ENCODE data around the gene TOP2B. TPM values are rescaled to one million over a fixed set of nuclear protein-coding genes. Genes with fewer than 3 reads are reported as not detected.

The TOP2B gene
- total and polyA plus RNA-seq, 7 experiments from 2014 or later = 66.6 to 190 (median 123) TPM

GRCh38 chr3:25706213-25706612 is 41.5 kb upstream of the TOP2B start:
- no peak overlapping the region for H3K4me3 ChIP-seq (ENCODE audit: low read length)
- CTCF ChIA-PET = no interaction called here
- POLR2A ChIA-PET = no interaction called here

GRCh38 chr3:25697553-25697952 is 32.8 kb upstream of the TOP2B start:
- no peak overlapping the region for H3K4me3 ChIP-seq (ENCODE audit: low read length)
- Mint-ChIP-seq H3K9me3 (peaks cover 0 to 4% (median 0%) of the 10 kb centered on the region in 11 donors), H3K27ac (no peak overlapping the region), H3K36me3 (no peaks in the 10 kb centered on the region), H3K4me3 (no peak overlapping the region), H3K27me3 (peaks cover under 1 to 8% (median 4%) of the 10 kb centered on the region in 5 donors), H3K4me1 (no peaks in the 10 kb centered on the region)
- no peaks in the 10 kb centered on the region for H3K9me3 ChIP-seq (ENCODE audit: control insufficient read depth in 2 of 3, low read length in 3 of 3)
- ATAC-seq (no peak), DNase-seq (no peak)
- no peaks in the 10 kb centered on the region for H3K4me1 ChIP-seq (ENCODE audit: control insufficient read depth in 2 of 2, insufficient read depth in 2 of 2, low read length in 2 of 2)
- intact Hi-C loops (cut with micrococcal nuclease) = no loop called here
- CTCF ChIA-PET = interaction anchor here (1.2 kb wide), 1 partner anchor 13 kb away, joined by 4 read pairs; no protein-coding TSS in a partner anchor
- no peak overlapping the region for H3K27ac ChIP-seq (ENCODE audit: low read depth, low read length)
- no peaks in the 10 kb centered on the region for H3K27me3 ChIP-seq (ENCODE audit: control insufficient read depth in 2 of 2, insufficient read depth in 2 of 2, low read length in 2 of 2)
- no peaks in the 10 kb centered on the region for H3K36me3 ChIP-seq (ENCODE audit: control insufficient read depth in 2 of 3, insufficient read depth in 3 of 3, low read length in 3 of 3)
- POLR2A ChIA-PET = interaction anchor here (0.9 kb wide), 1 partner anchor 31 kb away, joined by 4 read pairs; no protein-coding TSS in a partner anchor

More at GRCh38 chr3:25706213-25706612, 41.5 kb upstream of the TOP2B start:
- DNase-seq = no peak
- Histone ChIP-seq H3K27ac (ENCODE audit: low read depth, low read length) (no peak overlapping the region), H3K9me3 (ENCODE audit: control insufficient read depth in 2 of 3, low read length in 3 of 3) (no peaks in the 10 kb centered on the region), H3K36me3 (ENCODE audit: control insufficient read depth in 2 of 3, insufficient read depth in 3 of 3, low read length in 3 of 3) (no peaks in the 10 kb centered on the region), H3K4me1 (ENCODE audit: control insufficient read depth in 2 of 2, insufficient read depth in 2 of 2, low read length in 2 of 2) (no peaks in the 10 kb centered on the region), H3K27me3 (ENCODE audit: control insufficient read depth in 2 of 2, insufficient read depth in 2 of 2, low read length in 2 of 2) (peaks cover 0 to 9% of the 10 kb centered on the region in 2 donors)
- no peaks in the 10 kb centered on the region for H3K36me3 Mint-ChIP-seq
- peaks cover 20 to 42% (median 36%) of the 10 kb centered on the region in 5 donors for H3K27me3 Mint-ChIP-seq
- no peak overlapping the region for H3K4me3 Mint-ChIP-seq
- no peaks in the 10 kb centered on the region for H3K9me3 Mint-ChIP-seq
- ATAC-seq = no peak
- H3K27ac Mint-ChIP-seq = no peak overlapping the region
- intact Hi-C loops (cut with micrococcal nuclease) = no loop called here
- peaks cover 0 to 1% (median 0%) of the 10 kb centered on the region in 7 donors for H3K4me1 Mint-ChIP-seq

- intact Hi-C loops (cut with micrococcal nuclease) = no loop called here
- ChIA-PET CTCF (no interaction called here), POLR2A (no interaction called here)
- no peaks in the 10 kb centered on the region for H3K4me1 ChIP-seq (ENCODE audit: control insufficient read depth in 2 of 2, insufficient read depth in 2 of 2, low read length in 2 of 2)
- Mint-ChIP-seq H3K36me3 (no peaks in the 10 kb centered on the region), H3K27me3 (peaks cover 0 to 13% (median 5%) of the 10 kb centered on the region in 5 donors), H3K4me3 (no peak overlapping the region), H3K27ac (no peak overlapping the region), H3K4me1 (peaks cover 0 to 2% (median 0%) of the 10 kb centered on the region in 7 donors), H3K9me3 (peaks cover 0 to 4% (median 0%) of the 10 kb centered on the region in 11 donors)
- H3K27me3 ChIP-seq (ENCODE audit: control insufficient read depth in 2 of 2, insufficient read depth in 2 of 2, low read length in 2 of 2) = no peaks in the 10 kb centered on the region
- no peak overlapping the region for H3K27ac ChIP-seq (ENCODE audit: low read depth, low read length)
- ATAC-seq (no peak), DNase-seq (no peak)
- H3K4me3 ChIP-seq (ENCODE audit: low read length) = no peak overlapping the region
- no peaks in the 10 kb centered on the region for H3K36me3 ChIP-seq (ENCODE audit: control insufficient read depth in 2 of 3, insufficient read depth in 3 of 3, low read length in 3 of 3)
- no peaks in the 10 kb centered on the region for H3K9me3 ChIP-seq (ENCODE audit: control insufficient read depth in 2 of 3, low read length in 3 of 3)
Observed at GRCh38 chr3:25695731-25696420, 31.2 kb upstream of the TOP2B start.

GRCh38 chr3:25693238-25693637 is 28.5 kb upstream of the TOP2B start:
- Mint-ChIP-seq H3K4me1 (peaks cover 0 to 6% (median 0%) of the 10 kb centered on the region in 7 donors), H3K9me3 (peaks cover 0 to 2% (median 0%) of the 10 kb centered on the region in 11 donors), H3K36me3 (no peaks in the 10 kb centered on the region), H3K27ac (no peak overlapping the region), H3K4me3 (no peak overlapping the region), H3K27me3 (peaks cover 7 to 24% (median 11%) of the 10 kb centered on the region in 5 donors)
- no peak for ATAC-seq
- CTCF ChIA-PET = no interaction called here
- H3K4me3 ChIP-seq (ENCODE audit: low read length) = no peak overlapping the region
- H3K9me3 ChIP-seq (ENCODE audit: control insufficient read depth in 2 of 3, low read length in 3 of 3) = no peaks in the 10 kb centered on the region
- H3K4me1 ChIP-seq (ENCODE audit: control insufficient read depth in 2 of 2, insufficient read depth in 2 of 2, low read length in 2 of 2) = no peaks in the 10 kb centered on the region
- intact Hi-C loops (cut with micrococcal nuclease) = no loop called here
- DNase-seq = no peak
- H3K27me3 ChIP-seq (ENCODE audit: control insufficient read depth in 2 of 2, insufficient read depth in 2 of 2, low read length in 2 of 2) = no peaks in the 10 kb centered on the region
- H3K27ac ChIP-seq (ENCODE audit: low read depth, low read length) = no peak overlapping the region
- H3K36me3 ChIP-seq (ENCODE audit: control insufficient read depth in 2 of 3, insufficient read depth in 3 of 3, low read length in 3 of 3) = no peaks in the 10 kb centered on the region
- POLR2A ChIA-PET = no interaction called here

GRCh38 chr3:25692341-25692740 is 27.6 kb upstream of the TOP2B start:
- H3K9me3 ChIP-seq (ENCODE audit: control insufficient read depth in 2 of 3, low read length in 3 of 3) = no peaks in the 10 kb centered on the region
- peak overlapping the region in 1 of 9 donors; percentile 22 for H3K27ac Mint-ChIP-seq
- CTCF ChIA-PET = no interaction called here
- no peak overlapping the region for H3K4me3 ChIP-seq (ENCODE audit: low read length)
- intact Hi-C loops (cut with micrococcal nuclease) = no loop called here
- H3K4me1 Mint-ChIP-seq = peaks cover 0 to 6% (median 0%) of the 10 kb centered on the region in 7 donors
- H3K27ac ChIP-seq (ENCODE audit: low read depth, low read length) = no peak overlapping the region
- no peaks in the 10 kb centered on the region for H3K27me3 ChIP-seq (ENCODE audit: control insufficient read depth in 2 of 2, insufficient read depth in 2 of 2, low read length in 2 of 2)
- ATAC-seq = no peak
- H3K9me3 Mint-ChIP-seq = peaks cover 0 to 2% (median 0%) of the 10 kb centered on the region in 11 donors
- no peaks in the 10 kb centered on the region for H3K36me3 Mint-ChIP-seq
- no peaks in the 10 kb centered on the region for H3K4me1 ChIP-seq (ENCODE audit: control insufficient read depth in 2 of 2, insufficient read depth in 2 of 2, low read length in 2 of 2)
- POLR2A ChIA-PET = no interaction called here
- peaks cover 7 to 27% (median 14%) of the 10 kb centered on the region in 5 donors for H3K27me3 Mint-ChIP-seq
- H3K36me3 ChIP-seq (ENCODE audit: control insufficient read depth in 2 of 3, insufficient read depth in 3 of 3, low read length in 3 of 3) = no peaks in the 10 kb centered on the region
- H3K4me3 Mint-ChIP-seq = no peak overlapping the region
- no peak for DNase-seq

- H3K36me3 Mint-ChIP-seq = no peaks in the 10 kb centered on the region
- Histone ChIP-seq H3K9me3 (ENCODE audit: control insufficient read depth in 2 of 3, low read length in 3 of 3) (no peaks in the 10 kb centered on the region), H3K36me3 (ENCODE audit: control insufficient read depth in 2 of 3, insufficient read depth in 3 of 3, low read length in 3 of 3) (no peaks in the 10 kb centered on the region), H3K27me3 (ENCODE audit: control insufficient read depth in 2 of 2, insufficient read depth in 2 of 2, low read length in 2 of 2) (no peaks in the 10 kb centered on the region), H3K27ac (ENCODE audit: low read depth, low read length) (no peak overlapping the region), H3K4me3 (ENCODE audit: low read length) (no peak overlapping the region), H3K4me1 (ENCODE audit: control insufficient read depth in 2 of 2, insufficient read depth in 2 of 2, low read length in 2 of 2) (no peaks in the 10 kb centered on the region)
- DNase-seq = no peak
- intact Hi-C loops (cut with micrococcal nuclease) = no loop called here
- H3K27me3 Mint-ChIP-seq = peaks cover 7 to 27% (median 14%) of the 10 kb centered on the region in 5 donors
- CTCF ChIA-PET = no interaction called here
- no peak overlapping the region for H3K27ac Mint-ChIP-seq
- H3K4me3 Mint-ChIP-seq = no peak overlapping the region
- POLR2A ChIA-PET = no interaction called here
- peaks cover 0 to 6% (median 0%) of the 10 kb centered on the region in 7 donors for H3K4me1 Mint-ChIP-seq
- ATAC-seq = no peak
- H3K9me3 Mint-ChIP-seq = peaks cover 0 to 2% (median 0%) of the 10 kb centered on the region in 11 donors
Observed at GRCh38 chr3:25690768-25691533, 26.2 kb upstream of the TOP2B start.
